Osteoblast (primary cell): Measurements from ENCODE around the gene KRTAP10-2. TPM values are rescaled to one million over a fixed set of nuclear protein-coding genes. Genes with fewer than 3 reads are reported as not detected.

Experiments used
- DNase-seq: peaks from one replicate; pipeline ENCODE4 v3.0.0; 2011; ENCODE audit warnings: low spot score, mixed read lengths; ENCODE audit not compliant: insufficient read length; ENCODE audit errors: missing footprints
- H2AFZ ChIP-seq: 2 replicates; pipeline ENCODE4 v1.6.0; 2011; ENCODE audit warnings: mild to moderate bottlenecking, low read length
- H3K27ac ChIP-seq: 2 replicates; pipeline ENCODE4 v1.5.1; 2011; ENCODE audit warnings: mild to moderate bottlenecking, low read depth, low read length, moderate library complexity
- H3K27me3 ChIP-seq: 2 replicates; pipeline ENCODE4 v1.6.0; 2012; ENCODE audit warnings: mild to moderate bottlenecking, control low read depth, inconsistent platforms, low read length, moderate library complexity; ENCODE audit not compliant: insufficient read depth
- H3K36me3 ChIP-seq: 2 replicates; pipeline ENCODE4 v1.5.1; 2011; ENCODE audit warnings: mild to moderate bottlenecking, low read length, control low read depth, moderate library complexity; ENCODE audit not compliant: insufficient read depth
- H3K4me1 ChIP-seq: 2 replicates; pipeline ENCODE4 v1.5.1; 2011; ENCODE audit warnings: mild to moderate bottlenecking, low read length, control low read depth, moderate library complexity; ENCODE audit not compliant: insufficient read depth
- H3K4me2 ChIP-seq: 2 replicates; pipeline ENCODE4 v1.6.0; 2011; ENCODE audit warnings: mild to moderate bottlenecking, low read length; ENCODE audit not compliant: insufficient read depth
- H3K4me3 ChIP-seq: fragments of 200-600 bp; sonication (generic); 3 replicates; pipeline ENCODE4 v1.5.1; 2012; ENCODE audit warnings: mild to moderate bottlenecking, low read length, inconsistent platforms; ENCODE audit not compliant: insufficient read depth
- H3K79me2 ChIP-seq: 2 replicates; pipeline ENCODE4 v1.6.0; 2012; ENCODE audit warnings: mild to moderate bottlenecking, low read length, control low read depth, inconsistent platforms; ENCODE audit not compliant: insufficient read depth
- H3K9me3 ChIP-seq: 2 replicates; pipeline ENCODE4 v1.5.1; 2011; ENCODE audit warnings: low read depth, low read length, control low read depth
- H4K20me1 ChIP-seq: 2 replicates; pipeline ENCODE4 v1.6.0; 2012; ENCODE audit warnings: mild to moderate bottlenecking, low read length, control low read depth; ENCODE audit not compliant: insufficient read depth
- CTCF ChIP-seq: IDR thresholded peaks from 2 replicates; pipeline ENCODE4 v1.5.1; 2011; ENCODE audit warnings: mild to moderate bottlenecking, low read depth, low read length, moderate library complexity; ENCODE audit errors: extremely low read depth
- total RNA-seq: library from RNA; depleted of rRNA; stranded (reverse); fragments of >200 nt; gene quantifications from 2 replicates; pipeline ENCODE4 v1.2.3, GENCODE V29; 2012

The KRTAP10-2 gene
- total RNA-seq, 1 donor, result not detected

GRCh38 chr21:44528634-44528995, 22.7 kb downstream of the KRTAP10-2 start:
- H3K79me2 ChIP-seq, result no peaks in the 10 kb centered on the region
- TF ChIP-seq CTCF, result no peak
- no peaks in the 10 kb centered on the region for H4K20me1 ChIP-seq
- no peaks in the 10 kb centered on the region for H3K9me3 ChIP-seq
- H3K4me2 ChIP-seq, result no peak overlapping the region
- H3K27ac ChIP-seq, result no peak overlapping the region
- no peak overlapping the region for H2AFZ ChIP-seq
- H3K4me1 ChIP-seq, result no peaks in the 10 kb centered on the region
- no peaks in the 10 kb centered on the region for H3K36me3 ChIP-seq
- peak; percentile 36 for DNase-seq
- no peak overlapping the region for H3K4me3 ChIP-seq
- H3K27me3 ChIP-seq, result no peaks in the 10 kb centered on the region

DNA sequence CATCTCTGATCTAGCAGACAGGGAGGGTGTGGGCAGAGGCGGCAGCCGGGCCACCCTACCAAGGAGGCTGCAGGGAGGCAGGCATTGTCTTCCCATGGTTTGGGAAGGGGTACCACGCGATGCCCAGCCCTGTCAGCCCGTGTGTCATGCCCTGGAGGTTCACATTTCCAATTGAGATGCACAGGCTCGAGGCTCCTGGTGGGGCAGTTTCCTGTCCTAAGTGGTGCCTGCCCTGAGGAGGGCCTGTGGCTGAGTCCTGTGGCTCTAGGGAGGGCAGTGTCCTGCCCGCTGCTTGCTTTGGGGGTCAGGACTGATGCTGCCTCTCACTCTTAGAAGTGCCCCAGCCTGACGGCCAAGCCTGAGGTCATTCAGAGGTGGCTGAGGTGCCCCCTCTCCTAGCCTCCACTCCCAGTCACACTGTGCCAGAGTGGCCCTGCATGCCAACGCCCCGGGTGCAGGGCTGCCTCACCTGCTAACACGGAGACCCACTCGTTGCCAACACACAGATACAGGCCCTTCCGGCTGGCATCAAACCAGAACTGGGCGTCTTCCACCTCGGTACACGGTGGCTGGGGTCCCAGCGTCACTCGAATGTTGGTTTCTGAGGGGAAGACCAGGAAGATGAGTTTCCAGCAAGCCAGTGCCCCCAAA, 23.2 kb downstream of the KRTAP10-2 start:
- H3K27me3 ChIP-seq, result no peaks in the 10 kb centered on the region
- no peaks in the 10 kb centered on the region for H3K4me1 ChIP-seq
- no peak for TF ChIP-seq CTCF
- no peaks in the 10 kb centered on the region for H3K9me3 ChIP-seq
- no peaks in the 10 kb centered on the region for H3K79me2 ChIP-seq
- H4K20me1 ChIP-seq, result no peaks in the 10 kb centered on the region
- H2AFZ ChIP-seq, result no peak overlapping the region
- H3K4me2 ChIP-seq, result no peak overlapping the region
- no peaks in the 10 kb centered on the region for H3K36me3 ChIP-seq
- no peak overlapping the region for H3K4me3 ChIP-seq
- H3K27ac ChIP-seq, result no peak overlapping the region
- peak; percentile 55 for DNase-seq

- H3K4me3 ChIP-seq, result no peak overlapping the region
- H3K4me2 ChIP-seq, result no peak overlapping the region
- no peaks in the 10 kb centered on the region for H3K4me1 ChIP-seq
- DNase-seq, result peak; percentile 69
- H3K9me3 ChIP-seq, result no peaks in the 10 kb centered on the region
- H3K27me3 ChIP-seq, result no peaks in the 10 kb centered on the region
- no peak for TF ChIP-seq CTCF
- no peaks in the 10 kb centered on the region for H3K79me2 ChIP-seq
- no peaks in the 10 kb centered on the region for H4K20me1 ChIP-seq
- no peak overlapping the region for H2AFZ ChIP-seq
- H3K27ac ChIP-seq, result no peak overlapping the region
- H3K36me3 ChIP-seq, result no peaks in the 10 kb centered on the region
Observed at GRCh38 chr21:44527156-44527982, 23.9 kb downstream of the KRTAP10-2 start.
